SK-N-SH (cell line): Measurements from ENCODE around the gene APBB2. TPM values are rescaled to one million over a fixed set of nuclear protein-coding genes. Genes with fewer than 3 reads are reported as not detected.

Source experiments
- CTCF ChIA-PET: fragments of 300-600, 350-600 bp; formaldehyde crosslinking; extraction: SDS; loops from one replicate; lab custom pipeline; 2021; lab: Yijun Ruan, JAX
- POLR2A ChIA-PET: fragments of 350-600 bp; sonication (Branson Sonifier 250); formaldehyde crosslinking; extraction: SDS; loops from one replicate; lab custom pipeline; 2020; ENCODE audit warnings: antibody characterized with exemption, inconsistent platforms; lab: Yijun Ruan, JAX
- DNase-seq: peaks from one replicate; pipeline ENCODE4 v3.0.0; 2012
- H2AFZ ChIP-seq: fragments of 200-600 bp; sonication (generic); 2 replicates; pipeline ENCODE4 v1.8.1; 2016; ENCODE audit warnings: antibody characterized with exemption, mild to moderate bottlenecking, low read depth
- H3F3A ChIP-seq: fragments of 200-600 bp; sonication (generic); replicated peaks from 2 replicates; pipeline ENCODE3; 2016; ENCODE audit warnings: antibody characterized with exemption, mild to moderate bottlenecking; ENCODE audit not compliant: insufficient read depth
- H3K27ac ChIP-seq, 2 experiments: fragments of 200-500 bp in 1 of 2; fragments of 200-600 bp in 1 of 2; sonication (Bioruptor generic) in 1 of 2; sonication (generic), shearing (Covaris generic) in 1 of 2; 2 replicates each; pipeline versions ENCODE4 v1.5.1 to v1.6.1; 2014 to 2016; ENCODE audit warnings: low read depth in 2 of 2, inconsistent platforms in 1 of 2, low read length in 1 of 2, mild to moderate bottlenecking in 1 of 2, mixed read lengths in 1 of 2
- H3K27me3 ChIP-seq: fragments of 200-600 bp; sonication (generic), shearing (Covaris generic); 2 replicates; pipeline ENCODE4 v1.6.1; 2016; ENCODE audit warnings: mixed run types; ENCODE audit not compliant: insufficient read depth
- H3K36me3 ChIP-seq, 2 experiments: fragments of 200-500 bp in 1 of 2; fragments of 200-600 bp in 1 of 2; sonication (Bioruptor generic) in 1 of 2; sonication (generic) in 1 of 2; replicated peaks in 1 of 2; 2 replicates each; pipeline versions ENCODE3 to v1.5.1; 2014 to 2016; ENCODE audit warnings: low read length in 1 of 2, mild to moderate bottlenecking in 1 of 2; ENCODE audit not compliant: insufficient read depth in 2 of 2, control insufficient read depth in 1 of 2
- H3K4me1 ChIP-seq, 2 experiments: fragments of 200-500 bp in 1 of 2; fragments of 200-600 bp in 1 of 2; sonication (Bioruptor generic) in 1 of 2; sonication (generic), shearing (Covaris generic) in 1 of 2; 2 replicates each; pipeline versions ENCODE4 v1.5.1 to v1.6.1; 2014 to 2016; ENCODE audit warnings: low read depth in 1 of 2, low read length in 1 of 2, mixed run types in 1 of 2; ENCODE audit not compliant: insufficient read depth in 2 of 2, control insufficient read depth in 1 of 2
- H3K4me2 ChIP-seq: fragments of 200-600 bp; sonication (generic), shearing (Covaris generic); 2 replicates; pipeline ENCODE4 v1.6.1; 2017; ENCODE audit warnings: mixed run types
- H3K4me3 ChIP-seq, 2 experiments: fragments of 200-500 bp in 1 of 2; fragments of 200-600 bp in 1 of 2; sonication (Bioruptor generic) in 1 of 2; sonication (generic), shearing (Covaris generic) in 1 of 2; 2 replicates each; pipeline versions ENCODE4 v1.5.1 to v1.8.1; 2014 to 2016; ENCODE audit warnings: low read depth in 2 of 2, inconsistent platforms in 1 of 2, low read length in 1 of 2, mild to moderate bottlenecking in 1 of 2, mixed read lengths in 1 of 2, moderate library complexity in 1 of 2
- H3K79me2 ChIP-seq: fragments of 200-600 bp; sonication (generic); 2 replicates; pipeline ENCODE4 v1.8.1; 2017; ENCODE audit warnings: mild to moderate bottlenecking; ENCODE audit not compliant: insufficient read depth
- H3K9ac ChIP-seq: fragments of 200-600 bp; sonication (generic); 2 replicates; pipeline ENCODE4 v1.6.1; 2017; ENCODE audit warnings: mixed run types
- H3K9me2 ChIP-seq: fragments of 200-600 bp; sonication (generic); 2 replicates; pipeline ENCODE4 v1.6.1; 2017; ENCODE audit warnings: mixed run types
- H3K9me3 ChIP-seq: fragments of 200-600 bp; sonication (generic); 2 replicates; pipeline ENCODE4 v1.6.1; 2017; ENCODE audit warnings: mixed run types, mild to moderate bottlenecking, moderate library complexity
- H4K20me1 ChIP-seq: fragments of 200-600 bp; sonication (generic); 2 replicates; pipeline ENCODE4 v1.6.1; 2017; ENCODE audit warnings: mild to moderate bottlenecking, mixed run types; ENCODE audit not compliant: insufficient read depth
- ELF1 ChIP-seq: IDR thresholded peaks from 2 replicates; pipeline ENCODE4 v1.4.0; 2012
- MEF2A ChIP-seq: IDR thresholded peaks from 2 replicates; pipeline ENCODE4 v1.4.0; 2012; ENCODE audit warnings: low read depth, borderline replicate concordance
- MXI1 ChIP-seq: IDR thresholded peaks from 2 replicates; pipeline ENCODE4 v1.6.1; 2012; ENCODE audit warnings: mild to moderate bottlenecking, low read depth, low read length, improper control_type of control experiment
- NRF1 ChIP-seq: IDR thresholded peaks from 2 replicates; pipeline ENCODE4 v1.6.1; 2012; ENCODE audit warnings: low read depth, mild to moderate bottlenecking, low read length
- RAD21 ChIP-seq: IDR thresholded peaks from 2 replicates; pipeline ENCODE4 v1.6.1; 2012; ENCODE audit warnings: mild to moderate bottlenecking, low read length
- RCOR1 ChIP-seq: fragments of 150-350 bp; IDR thresholded peaks from 2 replicates; pipeline ENCODE4 v1.6.1; 2017; ENCODE audit warnings: antibody characterized with exemption, low read length
- RXRA ChIP-seq: IDR thresholded peaks from 2 replicates; pipeline ENCODE4 v1.4.0; 2012; ENCODE audit warnings: low read depth, mild to moderate bottlenecking, borderline replicate concordance
- TCF12 ChIP-seq: IDR thresholded peaks from 2 replicates; pipeline ENCODE4 v1.4.0; 2012
- TEAD4 ChIP-seq: IDR thresholded peaks from 2 replicates; pipeline ENCODE4 v1.4.0; 2012; ENCODE audit warnings: mild to moderate bottlenecking, borderline replicate concordance; ENCODE audit not compliant: insufficient read depth
- USF1 ChIP-seq: IDR thresholded peaks from 2 replicates; pipeline ENCODE4 v1.4.0; 2012; ENCODE audit warnings: low read depth, borderline replicate concordance
- WGBS: methylation state at CpG from one replicate; pipeline ENCODE4 v1.1.6; 2017; ENCODE audit warnings: low lambda C conversion rate; 5-methylcytosine and 5-hydroxymethylcytosine counted together
- polyA plus RNA-seq, 3 experiments: library from polyadenylated mRNA; depleted of rRNA; stranded (reverse); fragments of >200 nt; gene quantifications; 2 replicates each; pipeline ENCODE4 v1.2.3, GENCODE V29; 2012
- TF ChIP-seq, protein P1 (sequence below): IDR thresholded peaks from 2 replicates; pipeline ENCODE4 v1.4.0; 2012; ENCODE audit warnings: low read depth, borderline replicate concordance
- TF ChIP-seq, protein P2 (sequence below): IDR thresholded peaks from 2 replicates; pipeline ENCODE4; 2012
- TF ChIP-seq, protein P3 (sequence below): IDR thresholded peaks from 2 replicates; pipeline ENCODE4 v1.6.1; 2012; ENCODE audit warnings: mild to moderate bottlenecking, low read depth, low read length, moderate library complexity

The APBB2 gene
- polyA plus RNA-seq, 1 of the 3 experiments (the other 2 are of a cell fraction), result 49.8 TPM

- no peak overlapping the region for H2AFZ ChIP-seq
- WGBS, result 100% methylated on average over 1 of the region's 1 CpG
- CTCF ChIA-PET, result interaction anchor here (0.7 to 1.2 kb wide), 2 partner anchors 11 to 22 kb away, joined by 3 to 5 read pairs; no protein-coding TSS in a partner anchor
Observed at GRCh38 chr4:40875507-40876150, 338.7 kb downstream of the APBB2 start.

GRCh38 chr4:40874901-40875300 lies 339.4 kb downstream of the APBB2 start:
- no peaks in the 10 kb centered on the region for H3K27me3 ChIP-seq
- H3K27ac ChIP-seq, result no peak overlapping the region
- peaks cover 0 to 5% of the 10 kb centered on the region in 2 experiments; a peak in 1 of 4 replicates for H3K4me1 ChIP-seq
- no peak overlapping the region for H3K4me3 ChIP-seq
- ChIA-PET POLR2A (no interaction called here), CTCF (no interaction called here)
- H3K36me3 ChIP-seq, result peaks cover 18 to 29% of the 10 kb centered on the region in 2 experiments
- H3K9me2 ChIP-seq, result no peaks in the 10 kb centered on the region
- TF ChIP-seq, protein P1, sequence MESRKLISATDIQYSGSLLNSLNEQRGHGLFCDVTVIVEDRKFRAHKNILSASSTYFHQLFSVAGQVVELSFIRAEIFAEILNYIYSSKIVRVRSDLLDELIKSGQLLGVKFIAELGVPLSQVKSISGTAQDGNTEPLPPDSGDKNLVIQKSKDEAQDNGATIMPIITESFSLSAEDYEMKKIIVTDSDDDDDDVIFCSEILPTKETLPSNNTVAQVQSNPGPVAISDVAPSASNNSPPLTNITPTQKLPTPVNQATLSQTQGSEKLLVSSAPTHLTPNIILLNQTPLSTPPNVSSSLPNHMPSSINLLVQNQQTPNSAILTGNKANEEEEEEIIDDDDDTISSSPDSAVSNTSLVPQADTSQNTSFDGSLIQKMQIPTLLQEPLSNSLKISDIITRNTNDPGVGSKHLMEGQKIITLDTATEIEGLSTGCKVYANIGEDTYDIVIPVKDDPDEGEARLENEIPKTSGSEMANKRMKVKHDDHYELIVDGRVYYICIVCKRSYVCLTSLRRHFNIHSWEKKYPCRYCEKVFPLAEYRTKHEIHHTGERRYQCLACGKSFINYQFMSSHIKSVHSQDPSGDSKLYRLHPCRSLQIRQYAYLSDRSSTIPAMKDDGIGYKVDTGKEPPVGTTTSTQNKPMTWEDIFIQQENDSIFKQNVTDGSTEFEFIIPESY, result no peak
- TF ChIP-seq USF1 (no peak), TEAD4 (no peak), MEF2A (no peak), TCF12 (no peak), RXRA (no peak), ELF1 (no peak), RCOR1 (no peak), RAD21 (no peak)
- TF ChIP-seq, protein P2, sequence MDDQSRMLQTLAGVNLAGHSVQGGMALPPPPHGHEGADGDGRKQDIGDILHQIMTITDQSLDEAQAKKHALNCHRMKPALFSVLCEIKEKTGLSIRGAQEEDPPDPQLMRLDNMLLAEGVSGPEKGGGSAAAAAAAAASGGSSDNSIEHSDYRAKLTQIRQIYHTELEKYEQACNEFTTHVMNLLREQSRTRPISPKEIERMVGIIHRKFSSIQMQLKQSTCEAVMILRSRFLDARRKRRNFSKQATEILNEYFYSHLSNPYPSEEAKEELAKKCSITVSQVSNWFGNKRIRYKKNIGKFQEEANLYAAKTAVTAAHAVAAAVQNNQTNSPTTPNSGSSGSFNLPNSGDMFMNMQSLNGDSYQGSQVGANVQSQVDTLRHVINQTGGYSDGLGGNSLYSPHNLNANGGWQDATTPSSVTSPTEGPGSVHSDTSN, result no peak
- WGBS, result 77% methylated on average over 3 of the region's 3 CpGs
- no peaks in the 10 kb centered on the region for H3K9me3 ChIP-seq
- H3K79me2 ChIP-seq, result no peaks in the 10 kb centered on the region
- no peaks in the 10 kb centered on the region for H4K20me1 ChIP-seq
- H3K4me2 ChIP-seq, result no peak overlapping the region
- H3K9ac ChIP-seq, result no peak overlapping the region
- H3F3A ChIP-seq, result peaks cover 8% of the 10 kb centered on the region
- DNase-seq, result no peak
- H2AFZ ChIP-seq, result no peak overlapping the region

More at GRCh38 chr4:40875507-40876150, 338.7 kb downstream of the APBB2 start:
- H3K27ac ChIP-seq, result no peak overlapping the region
- H3K9ac ChIP-seq, result no peak overlapping the region
- H3K9me2 ChIP-seq, result no peaks in the 10 kb centered on the region
- H3K4me1 ChIP-seq, result no peaks in the 10 kb centered on the region; a peak in 1 of 4 replicates
- H3K36me3 ChIP-seq, result peaks cover 24 to 36% of the 10 kb centered on the region in 2 experiments
- H3K27me3 ChIP-seq, result no peaks in the 10 kb centered on the region
- POLR2A ChIA-PET, result no interaction called here
- no peaks in the 10 kb centered on the region for H3K79me2 ChIP-seq
- H3K4me3 ChIP-seq, result no peak overlapping the region
- H4K20me1 ChIP-seq, result no peaks in the 10 kb centered on the region
- H3K4me2 ChIP-seq, result no peak overlapping the region
- TF ChIP-seq, protein P3, sequence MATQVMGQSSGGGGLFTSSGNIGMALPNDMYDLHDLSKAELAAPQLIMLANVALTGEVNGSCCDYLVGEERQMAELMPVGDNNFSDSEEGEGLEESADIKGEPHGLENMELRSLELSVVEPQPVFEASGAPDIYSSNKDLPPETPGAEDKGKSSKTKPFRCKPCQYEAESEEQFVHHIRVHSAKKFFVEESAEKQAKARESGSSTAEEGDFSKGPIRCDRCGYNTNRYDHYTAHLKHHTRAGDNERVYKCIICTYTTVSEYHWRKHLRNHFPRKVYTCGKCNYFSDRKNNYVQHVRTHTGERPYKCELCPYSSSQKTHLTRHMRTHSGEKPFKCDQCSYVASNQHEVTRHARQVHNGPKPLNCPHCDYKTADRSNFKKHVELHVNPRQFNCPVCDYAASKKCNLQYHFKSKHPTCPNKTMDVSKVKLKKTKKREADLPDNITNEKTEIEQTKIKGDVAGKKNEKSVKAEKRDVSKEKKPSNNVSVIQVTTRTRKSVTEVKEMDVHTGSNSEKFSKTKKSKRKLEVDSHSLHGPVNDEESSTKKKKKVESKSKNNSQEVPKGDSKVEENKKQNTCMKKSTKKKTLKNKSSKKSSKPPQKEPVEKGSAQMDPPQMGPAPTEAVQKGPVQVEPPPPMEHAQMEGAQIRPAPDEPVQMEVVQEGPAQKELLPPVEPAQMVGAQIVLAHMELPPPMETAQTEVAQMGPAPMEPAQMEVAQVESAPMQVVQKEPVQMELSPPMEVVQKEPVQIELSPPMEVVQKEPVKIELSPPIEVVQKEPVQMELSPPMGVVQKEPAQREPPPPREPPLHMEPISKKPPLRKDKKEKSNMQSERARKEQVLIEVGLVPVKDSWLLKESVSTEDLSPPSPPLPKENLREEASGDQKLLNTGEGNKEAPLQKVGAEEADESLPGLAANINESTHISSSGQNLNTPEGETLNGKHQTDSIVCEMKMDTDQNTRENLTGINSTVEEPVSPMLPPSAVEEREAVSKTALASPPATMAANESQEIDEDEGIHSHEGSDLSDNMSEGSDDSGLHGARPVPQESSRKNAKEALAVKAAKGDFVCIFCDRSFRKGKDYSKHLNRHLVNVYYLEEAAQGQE, result no peak
- TF ChIP-seq MXI1, result no peak
- no peak for TF ChIP-seq NRF1
- TF ChIP-seq, protein P1, result no peak
- H3F3A ChIP-seq, result peaks cover 8% of the 10 kb centered on the region
- no peak for DNase-seq
- H3K9me3 ChIP-seq, result no peaks in the 10 kb centered on the region
